WTC11 (cell line): ENCODE data around the gene CTBP1. TPM values are rescaled to one million over a fixed set of nuclear protein-coding genes. Genes with fewer than 3 reads are reported as not detected.

Experiments used
- ATAC-seq: fragments of 200-7000 bp; cut with Tn5 transposase; 2 replicates; pipeline ENCODE4 v1.10.0; 2021; ENCODE audit warnings: mild to moderate bottlenecking, moderate library complexity
- CTCF ChIA-PET: fragments of 300-600 bp; sonication (Branson Sonifier 250); formaldehyde crosslinking; loops from one replicate; lab custom pipeline; 2021; ENCODE audit warnings: antibody characterized with exemption; lab: Charles Lee
- POLR2A ChIA-PET: fragments of 350-600 bp; sonication (Branson Sonifier 250); formaldehyde crosslinking; loops from one replicate; lab custom pipeline; 2021; ENCODE audit warnings: antibody characterized with exemption; lab: Charles Lee
- DNase-seq: peaks from one replicate; pipeline ENCODE4 v3.0.0; 2021; ENCODE audit warnings: low spot score
- H3K27ac Mint-ChIP-seq: 2 replicates; pipeline ENCODE4 v1.8.0; 2021; ENCODE audit warnings: mixed read lengths
- H3K27me3 Mint-ChIP-seq: 2 replicates; pipeline ENCODE4 v1.8.0; 2021; ENCODE audit warnings: low read depth, mild to moderate bottlenecking, moderate library complexity, mixed read lengths
- H3K36me3 Mint-ChIP-seq: 2 replicates; pipeline ENCODE4 v1.8.0; 2021; ENCODE audit warnings: mixed read lengths
- H3K4me1 Mint-ChIP-seq: 2 replicates; pipeline ENCODE4 v1.8.0; 2022; ENCODE audit warnings: mixed read lengths
- H3K4me3 Mint-ChIP-seq: 2 replicates; pipeline ENCODE4 v1.8.0; 2021; ENCODE audit warnings: mild to moderate bottlenecking, moderate library complexity, mixed read lengths
- H3K9me3 Mint-ChIP-seq: 2 replicates; pipeline ENCODE4 v1.8.0; 2021; ENCODE audit warnings: mixed read lengths
- ATF1 ChIP-seq: sonication (generic); formaldehyde crosslinking; IDR thresholded peaks from 2 replicates; pipeline ENCODE4 v1.8.1; 2023; ENCODE audit warnings: mild to moderate bottlenecking, moderate library complexity, missing genetic modification reagents
- CBFB ChIP-seq: sonication (generic); formaldehyde crosslinking; IDR thresholded peaks from 2 replicates; pipeline ENCODE4 v1.8.1; 2022; ENCODE audit warnings: mild to moderate bottlenecking, low read depth, missing genetic modification reagents
- ELF4 ChIP-seq: sonication (generic); formaldehyde crosslinking; IDR thresholded peaks from 2 replicates; pipeline ENCODE4 v1.8.1; 2022; ENCODE audit warnings: low read depth, mild to moderate bottlenecking, moderate library complexity, missing genetic modification reagents
- FOXP1 ChIP-seq: sonication (generic); formaldehyde crosslinking; IDR thresholded peaks from 2 replicates; pipeline ENCODE4 v1.8.0; 2022; ENCODE audit warnings: missing genetic modification reagents, mild to moderate bottlenecking, moderate library complexity, borderline replicate concordance
- GRHL2 ChIP-seq: fragments of 250-450 bp; sonication (Bioruptor Pico); IDR thresholded peaks from 2 replicates; pipeline ENCODE4 v1.8.0; 2022; ENCODE audit warnings: mild to moderate bottlenecking, moderate library complexity; ENCODE audit not compliant: insufficient replicate concordance, severe bottlenecking
- JAZF1 ChIP-seq: fragments of 250-450 bp; sonication (Bioruptor Pico); IDR thresholded peaks from 2 replicates; pipeline ENCODE4 v1.9.0; 2021; ENCODE audit warnings: moderate library complexity, mild to moderate bottlenecking, inconsistent platforms
- MYBL2 ChIP-seq: sonication (generic); formaldehyde crosslinking; IDR thresholded peaks from 2 replicates; pipeline ENCODE4 v1.8.1; 2023; ENCODE audit warnings: mild to moderate bottlenecking, moderate library complexity, missing genetic modification reagents
- NFATC4 ChIP-seq: fragments of 250-450 bp; sonication (Bioruptor Pico); IDR thresholded peaks from 2 replicates; pipeline ENCODE4 v1.9.0; 2021; ENCODE audit warnings: mild to moderate bottlenecking
- NFYB ChIP-seq: sonication (generic); formaldehyde crosslinking; conservative IDR thresholded peaks from 2 replicates; pipeline ENCODE4 v1.8.0; 2022; ENCODE audit warnings: low read depth, missing genetic modification reagents
- NR3C1 ChIP-seq: sonication (generic); formaldehyde crosslinking; conservative IDR thresholded peaks from 2 replicates; pipeline ENCODE4 v1.8.1; 2023; ENCODE audit warnings: low read depth, mild to moderate bottlenecking, missing genetic modification reagents
- RELA ChIP-seq: sonication (generic); formaldehyde crosslinking; IDR thresholded peaks from 2 replicates; pipeline ENCODE4 v1.8.1; 2022; ENCODE audit warnings: missing genetic modification reagents, mild to moderate bottlenecking, borderline replicate concordance
- SMAD4 ChIP-seq: sonication (generic); formaldehyde crosslinking; IDR thresholded peaks from 2 replicates; pipeline ENCODE4 v1.8.0; 2022; ENCODE audit warnings: mild to moderate bottlenecking, missing genetic modification reagents
- TEAD4 ChIP-seq: sonication (generic); formaldehyde crosslinking; IDR thresholded peaks from 2 replicates; pipeline ENCODE4 v1.8.0; 2022; ENCODE audit warnings: mild to moderate bottlenecking, missing genetic modification reagents
- ZBTB43 ChIP-seq: sonication (generic); formaldehyde crosslinking; IDR thresholded peaks from 2 replicates; pipeline ENCODE4 v1.8.1; 2023; ENCODE audit warnings: mild to moderate bottlenecking, missing genetic modification reagents
- ZMAT4 ChIP-seq: fragments of 250-450 bp; sonication (Bioruptor Pico); IDR thresholded peaks from 2 replicates; pipeline ENCODE4 v1.9.0; 2021; ENCODE audit warnings: mild to moderate bottlenecking
- ZNF232 ChIP-seq: sonication (generic); formaldehyde crosslinking; IDR thresholded peaks from 2 replicates; pipeline ENCODE4 v1.8.0; 2022; ENCODE audit warnings: mild to moderate bottlenecking, missing genetic modification reagents
- total RNA-seq: library from RNA; stranded (reverse); gene quantifications from 3 replicates; pipeline ENCODE4 v1.2.3, GENCODE V29; 2021
- TF ChIP-seq, protein P1 (sequence below): sonication (generic); formaldehyde crosslinking; conservative IDR thresholded peaks from 2 replicates; pipeline ENCODE4 v1.8.1; 2023; ENCODE audit warnings: mild to moderate bottlenecking, low read depth, missing genetic modification reagents, moderate library complexity
- TF ChIP-seq, protein P2 (sequence below): sonication (generic); formaldehyde crosslinking; IDR thresholded peaks from 2 replicates; pipeline ENCODE4 v1.8.0; 2023; ENCODE audit warnings: missing genetic modification reagents, mild to moderate bottlenecking, borderline replicate concordance
- TF ChIP-seq, protein P3 (sequence below): sonication (generic); formaldehyde crosslinking; IDR thresholded peaks from 2 replicates; pipeline ENCODE4 v1.8.1; 2023; ENCODE audit warnings: mild to moderate bottlenecking, missing genetic modification reagents, borderline replicate concordance

CTBP1 gene
- total RNA-seq, 1 experiment from 2014 or later = 143 TPM

- Mint-ChIP-seq H3K4me1 (peaks cover 2% of the 10 kb centered on the region; the same call in 1 of the 2 replicates), H3K36me3 (peaks cover 54% of the 10 kb centered on the region), H3K27me3 (peaks cover 55% of the 10 kb centered on the region), H3K9me3 (peaks cover 79% of the 10 kb centered on the region), H3K4me3 (no peak overlapping the region), H3K27ac (no peak overlapping the region)
- TF ChIP-seq NFATC4 (no peak), TEAD4 (CRISPR knock-in tag) (no peak), MYBL2 (no peak)
- TF ChIP-seq, protein P1, sequence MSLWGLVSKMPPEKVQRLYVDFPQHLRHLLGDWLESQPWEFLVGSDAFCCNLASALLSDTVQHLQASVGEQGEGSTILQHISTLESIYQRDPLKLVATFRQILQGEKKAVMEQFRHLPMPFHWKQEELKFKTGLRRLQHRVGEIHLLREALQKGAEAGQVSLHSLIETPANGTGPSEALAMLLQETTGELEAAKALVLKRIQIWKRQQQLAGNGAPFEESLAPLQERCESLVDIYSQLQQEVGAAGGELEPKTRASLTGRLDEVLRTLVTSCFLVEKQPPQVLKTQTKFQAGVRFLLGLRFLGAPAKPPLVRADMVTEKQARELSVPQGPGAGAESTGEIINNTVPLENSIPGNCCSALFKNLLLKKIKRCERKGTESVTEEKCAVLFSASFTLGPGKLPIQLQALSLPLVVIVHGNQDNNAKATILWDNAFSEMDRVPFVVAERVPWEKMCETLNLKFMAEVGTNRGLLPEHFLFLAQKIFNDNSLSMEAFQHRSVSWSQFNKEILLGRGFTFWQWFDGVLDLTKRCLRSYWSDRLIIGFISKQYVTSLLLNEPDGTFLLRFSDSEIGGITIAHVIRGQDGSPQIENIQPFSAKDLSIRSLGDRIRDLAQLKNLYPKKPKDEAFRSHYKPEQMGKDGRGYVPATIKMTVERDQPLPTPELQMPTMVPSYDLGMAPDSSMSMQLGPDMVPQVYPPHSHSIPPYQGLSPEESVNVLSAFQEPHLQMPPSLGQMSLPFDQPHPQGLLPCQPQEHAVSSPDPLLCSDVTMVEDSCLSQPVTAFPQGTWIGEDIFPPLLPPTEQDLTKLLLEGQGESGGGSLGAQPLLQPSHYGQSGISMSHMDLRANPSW (CRISPR knock-in tag) = no peak
- no peak for DNase-seq
- no peak for ATAC-seq
- CTCF ChIA-PET = interaction anchor here (1.0 kb wide), 1 partner anchor 13 kb away, joined by 3 read pairs; no protein-coding TSS in a partner anchor
- POLR2A ChIA-PET = no interaction called here
Observed at GRCh38 chr4:1255151-1255550, 6.2 kb upstream of the CTBP1 start.

DNA sequence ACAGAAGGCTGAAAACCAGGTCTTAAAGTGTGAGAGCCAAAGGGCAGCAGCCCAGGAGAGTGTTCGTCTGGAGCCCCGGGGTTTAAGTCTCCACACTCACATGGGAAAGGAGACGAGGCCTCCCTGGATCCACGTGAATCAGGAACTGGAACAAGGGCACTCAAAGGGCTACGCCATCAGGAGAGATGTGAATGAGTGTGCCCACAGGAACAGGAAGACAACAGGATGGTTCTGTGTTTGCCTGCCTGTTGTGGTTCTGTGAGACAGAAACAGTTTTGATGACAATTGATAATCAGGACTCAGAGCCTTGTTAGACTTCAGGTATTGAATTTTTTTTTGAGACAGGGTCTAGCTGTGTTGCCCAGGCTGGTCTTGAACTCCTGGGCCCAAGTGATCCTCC lies 4.9 kb upstream of the CTBP1 start:
- POLR2A ChIA-PET = no interaction called here
- ATAC-seq = no peak
- peaks cover 5% of the 10 kb centered on the region; the same call in 1 of the 2 replicates for H3K4me1 Mint-ChIP-seq
- H3K27ac Mint-ChIP-seq = no peak overlapping the region
- DNase-seq = no peak
- H3K27me3 Mint-ChIP-seq = peaks cover 55% of the 10 kb centered on the region
- H3K4me3 Mint-ChIP-seq = no peak overlapping the region
- TF ChIP-seq ATF1 (CRISPR knock-in tag) = no peak
- TF ChIP-seq, protein P2, sequence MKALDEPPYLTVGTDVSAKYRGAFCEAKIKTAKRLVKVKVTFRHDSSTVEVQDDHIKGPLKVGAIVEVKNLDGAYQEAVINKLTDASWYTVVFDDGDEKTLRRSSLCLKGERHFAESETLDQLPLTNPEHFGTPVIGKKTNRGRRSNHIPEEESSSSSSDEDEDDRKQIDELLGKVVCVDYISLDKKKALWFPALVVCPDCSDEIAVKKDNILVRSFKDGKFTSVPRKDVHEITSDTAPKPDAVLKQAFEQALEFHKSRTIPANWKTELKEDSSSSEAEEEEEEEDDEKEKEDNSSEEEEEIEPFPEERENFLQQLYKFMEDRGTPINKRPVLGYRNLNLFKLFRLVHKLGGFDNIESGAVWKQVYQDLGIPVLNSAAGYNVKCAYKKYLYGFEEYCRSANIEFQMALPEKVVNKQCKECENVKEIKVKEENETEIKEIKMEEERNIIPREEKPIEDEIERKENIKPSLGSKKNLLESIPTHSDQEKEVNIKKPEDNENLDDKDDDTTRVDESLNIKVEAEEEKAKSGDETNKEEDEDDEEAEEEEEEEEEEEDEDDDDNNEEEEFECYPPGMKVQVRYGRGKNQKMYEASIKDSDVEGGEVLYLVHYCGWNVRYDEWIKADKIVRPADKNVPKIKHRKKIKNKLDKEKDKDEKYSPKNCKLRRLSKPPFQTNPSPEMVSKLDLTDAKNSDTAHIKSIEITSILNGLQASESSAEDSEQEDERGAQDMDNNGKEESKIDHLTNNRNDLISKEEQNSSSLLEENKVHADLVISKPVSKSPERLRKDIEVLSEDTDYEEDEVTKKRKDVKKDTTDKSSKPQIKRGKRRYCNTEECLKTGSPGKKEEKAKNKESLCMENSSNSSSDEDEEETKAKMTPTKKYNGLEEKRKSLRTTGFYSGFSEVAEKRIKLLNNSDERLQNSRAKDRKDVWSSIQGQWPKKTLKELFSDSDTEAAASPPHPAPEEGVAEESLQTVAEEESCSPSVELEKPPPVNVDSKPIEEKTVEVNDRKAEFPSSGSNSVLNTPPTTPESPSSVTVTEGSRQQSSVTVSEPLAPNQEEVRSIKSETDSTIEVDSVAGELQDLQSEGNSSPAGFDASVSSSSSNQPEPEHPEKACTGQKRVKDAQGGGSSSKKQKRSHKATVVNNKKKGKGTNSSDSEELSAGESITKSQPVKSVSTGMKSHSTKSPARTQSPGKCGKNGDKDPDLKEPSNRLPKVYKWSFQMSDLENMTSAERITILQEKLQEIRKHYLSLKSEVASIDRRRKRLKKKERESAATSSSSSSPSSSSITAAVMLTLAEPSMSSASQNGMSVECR (CRISPR knock-in tag) = no peak
- TF ChIP-seq NFYB (CRISPR knock-in tag) = no peak
- no peak for TF ChIP-seq ZMAT4 (CRISPR knock-in tag)
- no peak for TF ChIP-seq GRHL2 (CRISPR knock-in tag)
- no peak for TF ChIP-seq ZNF232 (CRISPR knock-in tag)
- no peak for TF ChIP-seq FOXP1
- no peak for TF ChIP-seq JAZF1 (CRISPR knock-in tag)
- no peak for TF ChIP-seq ELF4
- TF ChIP-seq CBFB (CRISPR knock-in tag) = no peak
- no peak for TF ChIP-seq RELA (CRISPR knock-in tag)
- TF ChIP-seq SMAD4 (CRISPR knock-in tag) = no peak
- TF ChIP-seq NR3C1 (CRISPR knock-in tag) = no peak
- no peak for TF ChIP-seq ZBTB43 (CRISPR knock-in tag)
- TF ChIP-seq, protein P3, sequence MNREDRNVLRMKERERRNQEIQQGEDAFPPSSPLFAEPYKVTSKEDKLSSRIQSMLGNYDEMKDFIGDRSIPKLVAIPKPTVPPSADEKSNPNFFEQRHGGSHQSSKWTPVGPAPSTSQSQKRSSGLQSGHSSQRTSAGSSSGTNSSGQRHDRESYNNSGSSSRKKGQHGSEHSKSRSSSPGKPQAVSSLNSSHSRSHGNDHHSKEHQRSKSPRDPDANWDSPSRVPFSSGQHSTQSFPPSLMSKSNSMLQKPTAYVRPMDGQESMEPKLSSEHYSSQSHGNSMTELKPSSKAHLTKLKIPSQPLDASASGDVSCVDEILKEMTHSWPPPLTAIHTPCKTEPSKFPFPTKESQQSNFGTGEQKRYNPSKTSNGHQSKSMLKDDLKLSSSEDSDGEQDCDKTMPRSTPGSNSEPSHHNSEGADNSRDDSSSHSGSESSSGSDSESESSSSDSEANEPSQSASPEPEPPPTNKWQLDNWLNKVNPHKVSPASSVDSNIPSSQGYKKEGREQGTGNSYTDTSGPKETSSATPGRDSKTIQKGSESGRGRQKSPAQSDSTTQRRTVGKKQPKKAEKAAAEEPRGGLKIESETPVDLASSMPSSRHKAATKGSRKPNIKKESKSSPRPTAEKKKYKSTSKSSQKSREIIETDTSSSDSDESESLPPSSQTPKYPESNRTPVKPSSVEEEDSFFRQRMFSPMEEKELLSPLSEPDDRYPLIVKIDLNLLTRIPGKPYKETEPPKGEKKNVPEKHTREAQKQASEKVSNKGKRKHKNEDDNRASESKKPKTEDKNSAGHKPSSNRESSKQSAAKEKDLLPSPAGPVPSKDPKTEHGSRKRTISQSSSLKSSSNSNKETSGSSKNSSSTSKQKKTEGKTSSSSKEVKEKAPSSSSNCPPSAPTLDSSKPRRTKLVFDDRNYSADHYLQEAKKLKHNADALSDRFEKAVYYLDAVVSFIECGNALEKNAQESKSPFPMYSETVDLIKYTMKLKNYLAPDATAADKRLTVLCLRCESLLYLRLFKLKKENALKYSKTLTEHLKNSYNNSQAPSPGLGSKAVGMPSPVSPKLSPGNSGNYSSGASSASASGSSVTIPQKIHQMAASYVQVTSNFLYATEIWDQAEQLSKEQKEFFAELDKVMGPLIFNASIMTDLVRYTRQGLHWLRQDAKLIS (CRISPR knock-in tag) = no peak
- TF ChIP-seq, all 79 proteins: peak for 0
- peaks cover 58% of the 10 kb centered on the region for H3K36me3 Mint-ChIP-seq
- CTCF ChIA-PET = no interaction called here
- peaks cover 81% of the 10 kb centered on the region for H3K9me3 Mint-ChIP-seq
